Activated CD4-positive, alpha-beta T cell treated with anti-CD3 and anti-CD28 coated beads for 48 hours (primary cell): ENCODE results near the gene SUN1.
"Not testable (repeated sequence)": the region's sequence is repeated elsewhere in the genome, so short reads cannot be mapped to it uniquely, and the experiment has no call there.

ENCODE experiments used
- DNase-seq: peaks from one replicate; pipeline ENCODE4 v3.0.0-alpha.2; 2020

SUN1 gene

DNA sequence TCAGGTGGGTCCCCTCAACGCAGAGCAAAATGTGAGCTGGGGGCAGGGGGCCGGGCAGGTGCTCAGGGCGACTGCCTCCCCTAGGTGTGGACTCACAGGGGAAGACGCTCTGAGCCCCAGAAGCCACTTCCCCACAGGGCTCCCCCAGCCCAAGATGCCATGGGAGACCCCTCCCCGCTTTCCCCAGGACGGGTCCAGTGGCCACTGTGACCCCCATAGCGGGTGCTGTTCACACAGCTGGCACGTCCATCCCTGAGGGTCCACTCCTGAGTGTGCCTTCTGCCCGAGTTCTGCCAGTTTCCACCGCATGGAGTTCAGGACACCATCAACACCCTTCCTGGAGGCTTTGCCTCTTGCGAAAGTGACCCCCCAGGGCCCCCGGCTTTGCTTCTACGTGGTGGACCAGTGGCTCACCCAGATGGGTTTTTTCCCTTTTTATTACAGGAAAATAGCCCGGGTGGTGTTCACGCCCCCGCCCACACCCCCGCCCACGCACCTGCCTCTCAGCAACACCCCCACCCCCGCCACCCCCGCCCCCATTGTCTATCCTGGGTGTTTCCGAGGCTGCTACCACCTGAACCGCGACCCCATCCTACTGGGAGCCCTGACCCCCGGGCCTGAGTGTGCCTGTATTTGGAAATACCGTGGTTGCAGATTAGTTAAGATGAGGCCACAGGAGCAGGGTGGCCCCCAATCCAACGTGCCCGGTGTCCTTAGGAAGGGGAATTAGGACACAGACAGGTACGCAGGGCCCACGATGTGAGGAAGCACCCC lies 90.2 kb downstream of the SUN1 start:
- peak; percentile 54 for DNase-seq

DNA sequence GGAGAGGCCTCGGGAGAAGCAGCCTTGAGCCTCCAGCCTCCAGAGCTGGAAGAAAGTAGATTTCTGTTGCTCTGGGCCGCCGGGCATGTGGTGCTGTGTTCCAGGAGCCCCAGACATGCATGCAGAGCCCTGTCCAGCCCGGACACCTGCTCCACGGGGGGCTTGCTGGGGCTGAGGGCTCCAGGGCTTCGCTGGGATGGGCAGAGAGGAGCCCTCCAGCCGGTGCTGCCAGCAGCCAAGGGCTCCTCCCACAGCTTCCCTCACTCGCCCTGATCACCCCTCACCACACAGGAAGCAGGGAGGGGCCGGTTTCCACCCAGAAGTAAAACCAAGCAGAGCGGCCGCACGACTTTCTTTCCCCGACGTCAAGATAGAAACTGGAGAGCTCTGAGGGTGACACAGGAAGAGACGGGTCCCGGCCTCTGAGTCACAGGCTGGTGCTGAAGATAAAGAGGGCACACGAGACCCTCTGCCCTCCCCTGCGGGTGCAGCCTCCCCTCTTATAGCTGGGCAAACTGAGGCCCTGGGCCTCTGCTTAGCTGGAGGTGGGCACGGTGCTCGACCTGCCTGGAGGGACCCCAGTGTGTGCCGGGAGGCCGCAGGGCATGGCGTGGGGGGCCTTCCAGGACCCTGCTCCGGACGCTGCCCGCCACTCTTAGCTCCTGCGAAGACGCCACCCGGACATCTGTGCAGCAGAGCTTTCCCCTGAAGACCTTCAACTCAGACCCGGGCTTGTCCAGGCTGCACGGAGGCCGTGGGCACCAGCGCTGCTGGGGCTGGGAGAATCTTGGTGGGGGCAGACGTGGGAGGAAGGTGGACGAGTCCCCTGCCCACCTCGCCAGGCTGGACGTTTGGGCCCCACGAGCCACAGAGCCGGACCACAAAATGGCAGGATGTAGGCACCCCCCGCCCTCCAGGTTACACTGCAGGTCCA lies 91.1 kb downstream of the SUN1 start:
- DNase-seq, result peak; percentile 96

- DNase-seq, result not testable (repeated sequence)
Observed at GRCh38 chr7:924042-924441, 91.8 kb downstream of the SUN1 start.
